GM21825 (cell line): ENCODE data around the gene SEMA4D.

Source experiments
- ATAC-seq: cut with Tn5 transposase; IDR thresholded peaks from one replicate; pipeline ENCODE4 v1.9.1; 2021; ENCODE audit warnings: mild to moderate bottlenecking, moderate library complexity; ENCODE audit not compliant: unreplicated experiment

The SEMA4D gene

DNA sequence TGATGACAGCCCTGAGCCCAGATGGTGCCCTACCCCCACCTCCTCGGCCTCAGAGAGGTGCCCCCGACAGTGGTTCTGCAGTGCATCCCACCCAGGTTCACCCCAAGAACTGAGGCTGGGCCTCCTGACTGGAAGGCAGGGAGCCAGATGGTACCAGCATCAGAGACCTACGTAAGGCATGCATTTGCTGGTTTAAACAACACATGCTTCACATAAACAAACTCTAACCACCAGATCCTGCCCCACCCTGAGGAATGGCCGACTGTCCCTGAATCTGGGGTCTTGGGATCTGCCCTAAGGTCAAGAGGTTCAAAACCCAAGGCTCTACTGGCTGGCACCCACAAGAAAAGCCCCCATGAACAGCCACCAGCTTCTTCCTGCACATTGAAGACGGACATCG lies 106.3 kb downstream of the SEMA4D start:
- no peak for ATAC-seq

GRCh38 chr9:89390578-89391116 lies 107.3 kb downstream of the SEMA4D start:
- no peak for ATAC-seq

DNA sequence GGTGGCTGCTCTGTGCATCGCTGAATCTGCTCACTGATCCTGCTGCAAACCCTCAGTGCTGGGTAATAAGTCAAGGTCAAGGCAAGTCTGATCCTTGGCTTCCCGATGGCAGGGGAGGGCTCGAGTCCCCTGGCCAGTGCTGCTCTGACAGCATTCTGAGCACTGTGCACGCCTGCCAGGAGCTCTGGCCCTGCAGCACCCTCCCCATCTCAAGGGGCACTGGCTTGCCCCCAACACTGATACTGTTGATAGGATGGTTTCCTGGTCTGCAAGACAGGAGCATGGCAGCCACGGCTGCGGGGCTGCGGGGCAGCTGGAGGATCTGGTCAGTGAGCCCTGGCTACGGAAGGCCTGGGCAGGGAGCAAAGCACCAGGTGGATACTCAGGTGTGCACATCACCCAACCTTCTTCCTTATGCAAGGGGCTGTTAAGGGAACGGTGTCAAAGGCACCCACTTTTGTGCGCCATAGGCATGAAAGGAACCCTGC lies 107.8 kb downstream of the SEMA4D start:
- no peak for ATAC-seq

DNA sequence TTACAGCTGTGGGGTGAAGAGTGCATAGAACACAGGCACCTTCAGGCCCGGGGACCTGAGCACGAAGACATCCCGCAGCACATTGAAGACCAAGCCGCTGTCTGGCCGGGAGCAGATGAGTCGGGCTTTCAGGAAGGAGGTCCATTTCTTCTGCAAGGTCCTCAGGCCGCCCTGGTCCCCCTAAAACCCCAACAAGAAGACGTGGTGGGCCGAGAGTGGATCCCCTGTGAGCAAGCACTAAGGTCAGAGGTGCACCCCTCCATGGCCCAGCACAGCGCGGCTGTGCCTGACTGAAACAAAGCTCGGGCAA lies 109.1 kb downstream of the SEMA4D start:
- no peak for ATAC-seq

GRCh38 chr9:89388084-89388867 lies 109.6 kb downstream of the SEMA4D start:
- no peak for ATAC-seq

DNA sequence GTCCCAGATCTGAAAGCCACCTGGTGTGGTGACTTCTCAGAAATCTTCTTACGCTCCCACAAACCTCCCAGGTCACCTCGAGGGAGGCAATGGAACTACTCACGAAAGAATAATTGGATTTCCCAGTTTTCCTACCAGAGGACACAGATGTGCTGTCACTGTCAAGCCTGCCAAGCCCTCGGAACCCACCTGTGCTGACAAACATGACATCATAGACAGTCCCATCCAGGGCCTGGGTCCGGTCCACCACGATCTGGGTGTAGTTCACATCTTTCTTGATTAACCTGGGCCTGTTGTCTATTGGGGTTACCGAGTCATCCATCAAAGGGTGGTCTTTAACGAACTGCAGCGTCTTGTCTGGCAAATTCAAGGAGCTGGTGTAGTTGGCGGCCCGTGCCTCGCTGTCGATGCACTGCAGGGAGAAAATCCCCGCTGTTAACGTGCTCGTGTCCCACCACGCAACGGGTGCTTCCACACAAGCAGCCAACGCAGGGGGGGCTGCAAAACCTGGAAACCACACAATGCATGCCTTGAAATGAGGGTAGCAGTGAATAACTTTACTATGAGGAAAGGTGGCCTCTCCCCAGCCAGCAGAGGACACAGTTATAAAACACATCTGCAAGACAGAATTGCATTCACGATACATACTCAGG lies 110.6 kb downstream of the SEMA4D start:
- no peak for ATAC-seq

GRCh38 chr9:89386797-89387196 lies 111.1 kb downstream of the SEMA4D start:
- no peak for ATAC-seq

DNA sequence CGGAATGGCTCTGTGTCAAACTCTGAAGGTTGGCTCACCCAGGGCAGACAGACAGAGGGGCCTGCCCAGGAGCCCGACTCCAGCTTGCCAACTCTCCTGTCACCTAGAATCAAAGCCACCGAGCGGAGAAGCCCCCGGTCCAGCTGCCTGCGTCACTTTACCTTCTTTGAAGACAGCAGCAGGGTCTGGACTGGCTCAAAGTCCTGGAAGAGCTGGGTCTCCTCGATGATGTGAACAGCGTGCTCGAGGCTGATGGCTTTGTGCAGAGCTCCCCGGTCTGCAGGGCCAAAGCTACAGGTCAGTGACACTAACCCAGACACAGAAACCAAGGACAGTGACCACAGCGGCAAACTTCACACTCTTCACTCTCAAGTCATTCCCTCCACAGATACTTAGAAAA lies 111.7 kb downstream of the SEMA4D start:
- ATAC-seq, result no peak

DNA sequence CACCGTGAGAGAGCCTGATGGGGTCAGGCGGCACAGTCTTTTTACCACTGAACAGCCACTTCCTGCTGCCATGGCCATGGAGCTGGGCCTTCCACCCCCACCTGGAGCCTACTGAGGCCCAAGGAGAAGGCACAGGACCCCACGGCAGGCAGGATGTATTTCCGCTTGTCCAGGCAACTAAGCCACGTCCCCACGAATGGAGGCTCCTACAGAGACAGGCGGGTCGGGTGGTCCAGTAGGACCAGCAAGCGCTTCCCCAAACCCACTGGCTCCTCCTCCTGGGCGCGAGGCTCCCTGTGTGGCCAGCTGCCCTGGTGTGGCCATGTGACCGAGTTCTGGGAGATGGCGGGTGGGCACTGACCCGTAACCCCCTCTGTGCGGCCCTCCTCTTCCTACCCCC lies 113.1 kb downstream of the SEMA4D start:
- no peak for ATAC-seq

DNA sequence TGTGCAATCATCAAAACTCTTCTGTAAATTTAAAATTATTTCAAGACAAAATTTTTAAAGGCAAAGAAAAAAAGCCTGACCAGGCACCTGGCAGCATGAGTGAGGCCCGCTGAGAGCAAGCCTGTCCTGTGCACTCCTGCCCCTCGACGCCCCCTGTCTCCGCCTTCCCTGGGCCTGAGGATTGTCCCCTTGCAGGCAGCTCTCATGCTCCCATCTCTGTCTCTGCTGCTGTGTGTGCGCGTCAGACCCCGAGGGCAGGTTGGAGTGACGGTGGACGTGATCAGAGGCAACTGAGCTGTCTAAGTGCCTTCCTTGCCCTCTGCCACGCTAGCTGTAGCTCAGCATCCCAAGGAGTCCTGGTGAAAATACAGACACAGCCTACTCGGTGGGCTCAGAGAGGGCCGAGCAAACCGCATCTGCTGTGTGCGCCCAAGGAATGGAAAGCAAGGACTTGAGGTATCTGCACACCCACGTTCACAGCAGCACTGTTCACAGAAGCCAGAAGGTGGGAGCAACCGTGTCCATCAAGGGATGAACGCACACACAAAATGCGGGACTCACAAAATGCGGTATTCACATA lies 114.1 kb downstream of the SEMA4D start:
- no peak for ATAC-seq

DNA sequence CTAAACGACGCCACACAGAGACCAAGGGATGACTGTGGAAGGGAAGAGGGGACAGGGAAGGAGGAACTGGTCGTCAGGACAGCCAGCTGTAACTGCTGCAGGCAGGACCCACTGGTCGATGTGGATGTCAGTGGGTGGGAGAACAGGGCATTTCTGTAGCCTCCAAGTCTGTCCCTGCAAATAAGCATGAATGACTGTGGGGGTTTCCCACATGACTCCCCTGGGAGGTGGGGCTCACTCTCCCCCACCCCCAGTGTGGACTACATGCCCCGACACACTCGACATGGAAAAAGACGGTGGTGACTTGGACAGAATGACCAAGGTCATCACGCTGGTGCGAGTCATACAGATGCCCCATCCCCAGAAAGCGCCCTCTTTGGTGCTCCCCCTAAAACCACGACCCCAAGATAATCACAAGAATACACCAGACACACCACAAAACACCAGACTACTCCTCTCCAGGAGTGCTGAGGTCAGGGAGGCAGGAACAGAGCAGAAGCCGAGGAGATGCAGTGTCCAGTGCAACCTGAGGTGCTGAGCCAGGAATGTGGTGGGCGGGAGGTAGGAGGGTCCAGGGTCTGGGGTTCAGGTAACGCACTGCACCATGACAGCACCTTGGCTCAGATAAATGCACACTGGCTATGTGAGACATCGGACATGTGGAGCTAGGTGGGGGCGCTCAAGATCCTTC lies 114.7 kb downstream of the SEMA4D start:
- no peak for ATAC-seq

- ATAC-seq, result no peak
Observed at GRCh38 chr9:89382026-89382986, 115.6 kb downstream of the SEMA4D start.

DNA sequence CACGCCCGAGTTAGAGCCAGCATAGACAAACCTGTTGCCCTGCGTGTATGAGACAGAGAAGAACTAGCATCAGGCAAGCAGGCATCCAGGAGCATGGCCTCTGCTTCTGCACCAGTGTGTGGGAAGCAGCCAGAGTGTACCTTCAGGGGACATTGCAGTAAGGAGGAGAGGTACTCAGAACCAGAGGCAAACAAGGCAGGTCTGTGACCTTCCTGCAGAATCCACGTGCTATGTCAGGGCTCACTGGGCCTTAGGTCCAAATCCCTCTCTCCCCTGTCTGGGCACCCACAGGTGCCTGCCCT lies 116.7 kb downstream of the SEMA4D start:
- no peak for ATAC-seq

DNA sequence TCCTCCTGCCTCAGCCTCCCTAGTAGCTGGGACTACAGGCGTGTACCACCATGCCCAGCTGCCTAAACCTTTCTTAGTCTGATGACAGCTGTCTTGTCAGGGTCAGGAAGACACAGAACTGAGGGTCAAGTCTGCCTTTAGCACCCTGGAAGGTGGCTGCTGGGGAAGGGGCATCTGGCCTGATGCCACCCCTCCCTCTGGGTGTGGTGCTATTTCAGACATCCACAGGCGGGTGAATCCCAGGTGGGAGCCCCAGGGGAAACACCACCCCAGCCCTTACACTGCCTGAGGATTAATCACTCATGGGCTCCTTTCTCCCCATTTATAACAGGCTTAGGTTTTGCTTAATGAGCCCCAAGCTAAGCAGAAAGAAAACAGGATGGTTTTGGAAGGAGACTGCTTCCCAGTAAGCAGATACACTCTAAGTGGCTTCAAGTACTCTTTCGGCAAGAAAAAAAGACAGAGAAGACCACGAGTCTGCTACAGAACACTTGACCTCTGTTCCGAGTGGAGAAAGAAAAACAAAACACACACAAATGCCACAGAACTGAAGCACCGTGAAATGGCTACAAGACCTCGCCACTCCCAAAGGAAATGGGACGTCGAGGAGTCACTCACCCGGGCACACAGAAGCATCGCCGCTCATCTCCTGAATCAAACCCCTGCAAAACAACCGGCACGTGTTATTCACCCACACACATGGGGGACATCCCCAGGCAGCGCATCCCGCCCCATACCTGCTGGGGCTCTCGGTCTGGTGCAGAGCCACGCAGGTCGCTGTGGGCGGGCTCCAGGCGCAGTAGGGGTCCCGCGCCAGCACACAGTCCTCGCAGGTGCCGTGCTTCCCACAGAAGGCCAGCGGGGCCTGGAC lies 117.2 kb downstream of the SEMA4D start:
- ATAC-seq, result no peak

DNA sequence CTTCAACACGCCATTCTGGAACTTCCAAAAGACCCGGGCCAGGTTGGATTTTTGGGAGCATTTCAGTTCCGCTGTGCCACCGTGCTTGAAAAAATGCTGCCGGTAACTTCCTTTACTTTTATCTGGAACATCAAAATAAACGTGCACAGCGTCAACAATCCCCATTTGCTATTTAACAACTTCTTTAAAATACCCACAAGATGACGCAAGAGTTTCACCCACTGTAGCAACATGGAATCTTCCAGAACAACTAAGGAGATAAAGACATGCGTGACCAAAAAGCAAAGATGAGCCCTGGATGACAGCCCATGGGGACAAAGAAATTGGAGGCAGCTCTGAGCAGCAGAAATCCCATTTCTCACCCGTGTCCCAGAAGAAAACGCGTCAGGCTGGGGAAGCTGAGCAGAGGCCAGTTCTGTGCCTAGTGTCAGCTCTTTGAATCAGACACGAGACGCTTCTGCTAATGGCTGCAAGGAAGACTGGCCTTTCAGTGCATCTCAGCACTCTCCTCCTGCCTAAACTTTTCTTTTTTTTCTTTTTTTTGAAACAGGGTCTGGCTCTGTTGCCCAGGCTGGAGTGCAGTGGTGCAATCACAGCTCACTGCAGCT lies 118.3 kb downstream of the SEMA4D start:
- ATAC-seq, result no peak

GRCh38 chr9:89379031-89379430 lies 118.9 kb downstream of the SEMA4D start:
- ATAC-seq, result no peak

DNA sequence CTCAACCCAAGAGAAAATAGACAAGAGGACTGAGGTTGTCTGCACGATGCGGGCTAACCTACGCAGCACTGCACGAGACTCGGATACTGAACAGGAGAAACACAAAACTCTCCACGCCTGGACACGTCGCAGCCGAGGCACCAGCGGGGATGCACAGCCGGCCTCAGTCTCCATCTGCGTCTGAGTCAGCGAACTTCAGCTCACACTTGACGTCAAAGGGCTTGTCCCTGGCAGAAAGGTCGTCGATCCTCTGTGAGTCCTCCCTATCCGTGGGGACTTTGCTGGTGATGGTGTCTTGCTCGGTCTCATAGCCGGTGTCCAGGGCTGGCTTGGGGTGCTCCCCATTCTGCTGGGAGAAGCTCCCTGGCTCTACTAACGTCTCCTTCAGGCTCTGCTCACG lies 119.4 kb downstream of the SEMA4D start:
- ATAC-seq, result no peak

DNA sequence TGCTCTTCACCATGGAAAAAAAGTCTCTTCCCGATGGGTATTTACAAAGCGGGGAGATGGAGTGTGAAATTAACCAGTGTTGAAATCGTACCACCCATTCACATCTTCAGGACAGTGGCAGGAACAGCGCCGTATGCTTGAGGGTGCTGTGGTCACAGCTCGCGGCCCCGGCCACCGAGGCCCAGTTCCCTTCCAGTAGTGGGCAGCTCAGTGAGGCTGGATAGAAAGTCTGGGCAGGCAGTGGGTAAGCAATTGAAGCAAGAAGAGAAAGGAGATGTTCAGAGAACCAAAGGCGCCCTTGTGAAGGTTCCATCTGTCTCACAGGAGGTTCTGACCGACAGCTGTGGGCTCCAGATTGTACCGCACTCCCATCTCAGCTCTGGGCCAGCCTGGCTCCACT lies 120.5 kb downstream of the SEMA4D start:
- ATAC-seq, result no peak

GRCh38 chr9:89376741-89377351 lies 121.1 kb downstream of the SEMA4D start:
- no peak for ATAC-seq
